Esophagus squamous epithelium (tissue), 4 donors: Measurements from ENCODE around the gene CDKAL1.

Experiments used
- CTCF ChIP-seq, 6 experiments: fragments of 450-650 bp in 4 of 6; fragments of 200-600 bp in 2 of 6; sonication (generic) in 2 of 6; IDR thresholded peaks; one replicate each; pipeline ENCODE4 v1.5.1; 2016 to 2019; ENCODE audit warnings: antibody characterized with exemption in 6 of 6, mild to moderate bottlenecking in 4 of 6, moderate library complexity in 4 of 6
- POLR2A ChIP-seq, 4 donors: fragments of 450-650 bp; IDR thresholded peaks; one replicate each; pipeline ENCODE4 v1.6.1; 2017; ENCODE audit warnings: antibody characterized with exemption in 4 of 4, mild to moderate bottlenecking in 4 of 4, moderate library complexity in 3 of 4

GRCh38 chr6:20711518-20711917 lies 177.3 kb downstream of the CDKAL1 start:
- TF ChIP-seq POLR2A (IDR thresholded peaks at IDR 0.05) (no peak), CTCF (IDR thresholded peaks at IDR 0.05) (no peak)
